Smooth muscle cell of the brain vasculature (primary cell): Measurements from ENCODE around the gene ZFPM1.

ENCODE experiments used
- DNase-seq: peaks from one replicate; pipeline ENCODE4 v3.0.0-alpha.2; 2012; ENCODE audit warnings: low read depth, low spot score

The ZFPM1 gene

DNA sequence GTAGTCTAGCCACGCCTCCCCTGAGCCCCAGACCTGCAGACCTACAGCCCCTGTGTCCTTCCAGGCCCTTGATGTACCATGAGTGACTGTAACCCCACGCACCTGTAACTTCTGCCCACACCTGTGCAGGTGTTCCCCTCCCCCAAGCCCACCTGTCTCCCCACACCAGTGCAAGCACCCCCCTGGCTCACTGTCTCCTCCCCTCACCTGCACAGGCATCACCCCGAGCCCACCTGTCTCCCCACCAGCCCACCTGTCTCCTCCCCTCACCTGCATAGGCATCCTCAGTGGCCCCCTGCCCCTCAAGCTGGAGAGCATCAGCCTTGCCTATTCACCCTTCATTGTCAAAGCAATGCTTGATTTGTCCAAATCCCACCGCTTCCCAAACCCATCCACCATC, 84.8 kb downstream of the ZFPM1 start:
- no peak for DNase-seq

GRCh38 chr16:88538366-88539060, 85.4 kb downstream of the ZFPM1 start:
- no peak for DNase-seq

GRCh38 chr16:88539261-88539651, 86.2 kb downstream of the ZFPM1 start:
- no peak for DNase-seq

GRCh38 chr16:88539652-88540345, 86.7 kb downstream of the ZFPM1 start:
- DNase-seq, result no peak

DNA sequence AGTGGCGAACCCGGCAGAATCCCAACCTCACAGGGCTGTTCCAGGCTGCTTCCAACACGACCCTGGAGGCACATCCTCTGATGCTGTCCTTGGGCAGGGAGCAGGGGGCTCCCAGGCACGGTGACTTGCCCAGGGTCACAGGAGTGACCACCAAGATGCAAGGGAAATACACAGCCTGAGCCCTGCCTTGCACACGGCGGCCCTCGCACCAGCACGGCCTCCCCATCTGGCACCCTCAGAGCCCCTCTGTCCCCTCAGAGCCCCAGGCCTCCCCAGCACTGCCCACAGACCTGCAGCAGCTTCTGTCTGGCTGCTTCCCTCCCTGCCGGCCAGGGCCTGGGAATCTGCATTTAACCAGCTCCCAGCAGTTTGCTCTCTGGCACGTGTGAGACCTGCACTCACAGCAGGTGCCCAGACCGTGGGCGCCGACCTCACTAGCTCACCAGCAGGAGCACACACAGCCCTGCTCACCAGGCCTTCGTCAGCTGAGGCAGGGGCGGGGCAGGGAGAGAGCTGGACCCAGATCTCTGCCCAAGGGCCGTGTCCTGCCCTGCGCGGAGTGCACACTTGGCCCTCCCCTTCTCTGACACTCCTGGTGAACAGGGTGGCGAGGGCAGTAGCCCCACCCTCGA, 87.4 kb downstream of the ZFPM1 start:
- DNase-seq, result no peak

GRCh38 chr16:88541831-88542616, 88.9 kb downstream of the ZFPM1 start:
- DNase-seq, result no peak

DNA sequence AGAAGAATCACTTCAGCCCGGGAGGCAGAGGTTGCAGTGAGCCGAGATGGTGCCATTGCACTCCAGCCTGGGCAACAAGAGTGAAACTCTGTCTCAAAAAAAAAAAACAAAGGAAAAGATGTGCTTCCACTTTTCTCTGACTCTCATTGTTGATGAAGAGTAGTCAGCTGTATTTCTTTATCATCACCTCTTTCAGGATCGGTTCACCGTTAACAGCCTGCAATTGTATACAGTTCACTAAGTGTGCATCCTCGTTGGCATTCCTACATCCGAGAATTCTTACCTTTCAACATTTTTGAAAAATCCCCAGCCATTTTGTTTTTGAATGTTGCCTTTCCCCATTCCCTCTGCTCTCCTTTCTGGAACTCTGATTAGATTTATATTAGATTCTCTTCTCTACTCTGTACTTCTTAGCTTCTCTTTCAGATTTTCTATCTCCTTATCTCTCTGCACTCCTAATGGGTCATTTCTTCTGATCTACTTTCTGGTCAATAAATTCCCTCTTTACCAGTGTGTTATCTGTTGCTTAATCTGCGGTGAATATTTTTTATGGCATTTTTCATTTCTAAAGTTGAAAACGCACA, 90.2 kb downstream of the ZFPM1 start:
- no peak for DNase-seq

DNA sequence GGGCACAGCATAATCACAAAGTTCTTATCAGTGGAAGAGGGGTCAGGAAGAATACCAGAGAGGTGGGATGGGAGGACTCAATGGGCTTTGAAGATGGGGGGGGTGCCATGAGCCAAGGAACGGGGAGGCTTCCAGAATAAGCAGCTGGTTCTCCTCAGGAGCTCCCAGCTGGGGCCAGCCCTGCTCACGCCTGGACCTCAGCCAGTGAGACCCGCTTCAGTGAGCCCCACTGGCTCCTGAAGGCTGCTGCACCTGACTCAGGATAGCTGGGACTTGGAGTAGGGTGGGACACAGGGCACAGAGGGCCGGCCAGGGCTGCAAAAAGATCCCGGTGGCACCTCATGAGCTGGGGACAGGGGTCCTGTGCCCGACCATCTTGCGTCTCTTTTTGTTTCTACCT, 92.7 kb downstream of the ZFPM1 start:
- no peak for DNase-seq

DNA sequence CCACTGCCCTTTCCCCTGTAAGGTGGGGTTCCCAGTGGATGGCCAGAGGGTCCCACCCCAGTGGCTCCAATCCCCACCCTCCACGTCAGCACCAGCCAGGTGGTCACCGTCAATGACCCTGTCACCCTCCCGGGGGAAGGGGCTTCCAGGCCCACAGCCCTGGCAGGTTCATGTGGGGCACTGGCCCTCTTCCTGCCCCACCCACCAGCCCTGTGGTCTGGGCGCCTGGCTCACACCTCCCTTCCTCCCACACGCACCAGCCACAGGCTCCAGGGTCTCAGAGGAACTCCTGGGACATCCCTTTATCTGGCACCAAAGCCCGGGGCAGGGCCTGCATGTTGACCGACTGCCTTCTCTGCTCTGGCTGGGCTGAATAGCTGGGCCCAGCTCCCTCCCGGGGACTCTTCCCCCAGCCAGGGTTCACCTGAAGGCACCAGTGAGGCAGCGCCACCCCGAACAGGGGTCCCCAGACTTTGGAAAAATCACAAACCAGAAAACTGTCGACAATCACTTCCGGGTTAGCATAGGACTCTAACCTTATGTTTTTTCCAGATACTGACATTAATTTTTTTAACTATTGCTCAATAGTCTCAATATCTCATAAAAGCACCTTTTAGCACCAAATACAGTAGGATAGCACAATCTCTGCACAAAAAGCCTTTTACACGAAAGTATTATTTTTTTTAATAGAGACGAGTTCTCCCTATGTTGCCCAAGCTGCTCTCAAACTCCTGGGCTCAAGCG, 95.2 kb downstream of the ZFPM1 start:
- DNase-seq, result no peak

DNA sequence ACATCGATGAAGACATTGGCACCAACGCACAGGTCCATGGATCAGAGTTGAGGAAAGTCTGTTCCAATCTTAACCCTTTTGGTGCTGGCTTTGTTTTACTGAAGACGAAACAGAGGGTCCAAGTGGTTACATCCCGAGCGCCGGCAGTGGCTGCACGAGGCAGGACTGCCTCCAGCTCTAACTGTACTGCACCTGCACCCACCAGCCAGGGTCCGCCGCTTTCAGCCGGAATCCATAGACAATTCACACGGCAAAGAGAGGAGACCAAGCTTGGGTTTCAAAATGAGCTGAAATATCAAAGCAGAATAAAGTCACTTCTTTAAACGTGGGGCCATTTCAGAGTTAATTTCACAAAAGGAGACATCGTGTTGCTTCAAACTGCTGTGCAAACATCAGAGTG, 95.9 kb downstream of the ZFPM1 start:
- DNase-seq, result no peak

DNA sequence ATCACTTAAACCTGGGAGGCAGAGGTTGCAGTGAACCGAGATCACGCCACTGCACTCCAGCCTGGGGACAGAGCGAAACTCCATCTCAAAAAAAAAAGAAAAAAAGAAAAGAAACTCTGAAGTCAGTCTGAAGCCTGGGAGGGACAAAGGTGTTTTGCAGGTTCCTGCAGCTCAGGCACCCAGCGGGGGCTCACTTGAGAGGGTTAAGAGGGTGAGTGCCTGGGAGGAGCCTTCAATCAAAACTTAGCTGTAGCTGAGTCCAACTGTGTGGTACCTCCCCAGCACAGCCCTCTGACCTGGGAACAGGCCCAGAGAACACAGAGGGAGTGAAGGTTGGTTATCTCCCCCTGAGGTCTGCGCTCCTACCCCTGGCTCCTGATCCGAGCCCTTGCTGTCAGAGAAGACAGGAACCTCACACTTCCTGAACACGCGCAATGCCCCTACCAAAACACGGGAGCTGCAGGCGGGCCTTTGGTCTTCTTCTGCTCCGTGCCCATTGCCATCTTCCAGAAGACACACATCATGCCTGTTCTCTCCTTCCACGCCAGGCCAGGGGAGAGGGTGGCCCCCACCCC, 96.7 kb downstream of the ZFPM1 start:
- DNase-seq, result no peak

DNA sequence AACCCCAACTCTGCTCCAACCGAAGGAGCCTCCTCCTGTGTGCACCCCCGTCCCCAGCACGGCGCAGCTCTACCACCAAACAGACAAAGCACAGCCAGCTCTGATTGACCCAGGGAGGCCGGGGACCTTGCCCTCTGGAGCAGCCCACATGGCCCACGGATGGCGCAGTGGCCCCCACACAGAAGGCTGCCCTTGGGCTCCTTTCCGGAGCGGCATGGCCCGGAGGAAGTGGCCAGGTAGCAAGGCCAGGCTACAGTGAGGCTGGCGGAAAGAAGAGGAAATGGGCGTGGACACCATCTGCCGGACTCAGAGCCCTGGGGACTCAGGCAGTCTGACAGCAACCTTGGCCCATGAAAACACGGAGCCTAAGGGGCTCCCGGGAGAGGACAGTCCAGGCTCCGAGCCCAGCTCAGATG, 97.2 kb downstream of the ZFPM1 start:
- DNase-seq, result no peak

DNA sequence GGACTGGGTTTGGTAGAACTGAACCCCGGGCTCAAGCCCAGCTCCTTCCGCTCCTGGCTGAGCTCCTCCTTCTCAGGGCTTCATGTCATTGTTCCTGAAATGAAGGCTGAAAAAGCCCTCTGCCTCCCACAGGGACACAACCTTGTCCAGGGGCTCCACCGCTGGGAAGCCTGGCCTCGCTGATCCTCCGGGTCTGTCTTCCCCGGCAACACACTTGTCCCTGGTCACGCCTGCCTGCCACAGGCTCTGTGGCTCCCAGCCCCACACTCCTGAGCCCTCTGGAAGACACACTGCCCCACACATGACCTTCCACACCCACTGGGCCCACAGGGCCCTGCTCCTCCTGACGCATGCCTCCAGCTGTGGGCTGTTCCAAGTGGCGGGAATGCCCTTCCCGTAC, 99.1 kb downstream of the ZFPM1 start:
- DNase-seq, result no peak

DNA sequence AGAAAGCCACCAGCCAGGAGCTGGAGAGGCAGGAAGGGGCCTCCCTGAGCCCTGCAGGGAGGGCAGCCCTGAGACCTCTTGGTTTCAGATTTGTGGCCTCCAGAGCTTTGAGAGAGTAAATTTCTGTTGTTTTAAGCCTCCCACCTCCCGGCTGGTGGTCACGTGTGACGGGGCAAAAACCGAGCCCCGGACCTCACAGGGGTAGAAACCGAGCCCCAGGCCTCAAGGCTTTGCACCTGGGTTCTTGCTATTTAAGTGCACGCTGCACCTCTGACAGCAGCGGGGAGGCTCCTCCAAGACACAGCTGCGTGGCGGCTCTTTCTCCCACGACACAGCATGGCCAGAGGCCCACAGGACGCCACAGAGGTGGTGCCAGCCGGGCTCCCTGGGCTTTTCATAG, 99.7 kb downstream of the ZFPM1 start:
- DNase-seq, result no peak

GRCh38 chr16:88553739-88554138, 100.7 kb downstream of the ZFPM1 start:
- no peak for DNase-seq

DNA sequence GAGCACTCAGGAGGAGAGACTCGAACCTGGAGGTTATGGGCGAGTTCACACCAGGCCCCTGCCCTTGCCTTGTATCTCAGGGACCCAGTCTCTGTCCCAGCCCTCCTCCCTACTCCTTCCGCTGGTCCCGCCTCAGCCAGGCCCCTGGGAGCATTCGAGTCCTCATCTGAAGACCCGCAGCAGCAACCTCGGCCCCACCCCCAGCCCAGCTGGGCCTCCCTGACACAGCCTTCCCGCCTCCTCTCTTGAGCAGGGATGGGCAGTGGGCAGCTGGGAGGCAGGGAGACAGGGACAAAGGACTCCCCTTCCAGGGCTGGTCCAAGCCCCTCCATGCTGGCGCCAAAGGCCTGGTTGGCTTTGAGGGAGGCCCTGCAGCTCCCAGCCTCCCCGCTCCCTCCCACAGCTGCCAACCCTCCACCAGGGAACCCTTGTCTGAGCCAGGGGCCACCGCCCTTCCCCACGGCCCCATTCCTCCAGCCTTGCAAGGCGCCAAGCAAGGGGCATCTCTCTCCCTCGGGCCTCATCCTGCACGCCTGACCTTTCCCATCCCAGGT, 101.7 kb downstream of the ZFPM1 start:
- no peak for DNase-seq

DNA sequence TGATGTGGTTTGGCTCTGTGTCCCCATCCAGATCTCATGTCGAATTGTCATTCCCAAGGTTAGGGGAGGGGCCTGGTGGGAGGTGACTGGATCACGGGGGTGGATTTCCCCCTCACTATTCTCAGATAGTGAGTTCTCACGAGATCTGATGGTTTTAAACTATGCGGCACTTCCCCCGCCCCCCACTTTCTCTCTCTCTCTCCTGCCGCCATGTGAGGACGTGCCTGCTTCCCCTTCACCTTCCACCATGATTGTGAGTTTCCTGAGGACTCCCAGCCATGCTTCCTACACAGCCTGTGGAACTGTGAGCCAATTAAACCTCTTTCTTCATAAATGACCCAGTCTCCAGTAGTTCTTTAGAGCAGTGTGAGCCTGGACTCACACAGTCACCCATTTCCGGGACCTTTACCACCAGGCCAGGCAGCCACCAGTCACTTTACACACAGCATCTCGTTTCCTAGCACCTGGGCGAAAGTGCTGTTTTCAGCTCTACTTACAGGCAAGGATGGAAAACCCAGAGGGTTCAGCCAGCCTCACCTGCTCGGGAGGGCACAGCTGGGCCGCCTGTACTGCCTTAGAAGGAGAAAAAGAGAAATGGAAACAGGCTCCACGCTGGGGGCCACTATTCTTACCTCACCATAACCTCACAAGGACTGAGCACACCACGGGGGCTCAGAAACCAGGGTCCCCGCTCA, 103.4 kb downstream of the ZFPM1 start:
- no peak for DNase-seq

DNA sequence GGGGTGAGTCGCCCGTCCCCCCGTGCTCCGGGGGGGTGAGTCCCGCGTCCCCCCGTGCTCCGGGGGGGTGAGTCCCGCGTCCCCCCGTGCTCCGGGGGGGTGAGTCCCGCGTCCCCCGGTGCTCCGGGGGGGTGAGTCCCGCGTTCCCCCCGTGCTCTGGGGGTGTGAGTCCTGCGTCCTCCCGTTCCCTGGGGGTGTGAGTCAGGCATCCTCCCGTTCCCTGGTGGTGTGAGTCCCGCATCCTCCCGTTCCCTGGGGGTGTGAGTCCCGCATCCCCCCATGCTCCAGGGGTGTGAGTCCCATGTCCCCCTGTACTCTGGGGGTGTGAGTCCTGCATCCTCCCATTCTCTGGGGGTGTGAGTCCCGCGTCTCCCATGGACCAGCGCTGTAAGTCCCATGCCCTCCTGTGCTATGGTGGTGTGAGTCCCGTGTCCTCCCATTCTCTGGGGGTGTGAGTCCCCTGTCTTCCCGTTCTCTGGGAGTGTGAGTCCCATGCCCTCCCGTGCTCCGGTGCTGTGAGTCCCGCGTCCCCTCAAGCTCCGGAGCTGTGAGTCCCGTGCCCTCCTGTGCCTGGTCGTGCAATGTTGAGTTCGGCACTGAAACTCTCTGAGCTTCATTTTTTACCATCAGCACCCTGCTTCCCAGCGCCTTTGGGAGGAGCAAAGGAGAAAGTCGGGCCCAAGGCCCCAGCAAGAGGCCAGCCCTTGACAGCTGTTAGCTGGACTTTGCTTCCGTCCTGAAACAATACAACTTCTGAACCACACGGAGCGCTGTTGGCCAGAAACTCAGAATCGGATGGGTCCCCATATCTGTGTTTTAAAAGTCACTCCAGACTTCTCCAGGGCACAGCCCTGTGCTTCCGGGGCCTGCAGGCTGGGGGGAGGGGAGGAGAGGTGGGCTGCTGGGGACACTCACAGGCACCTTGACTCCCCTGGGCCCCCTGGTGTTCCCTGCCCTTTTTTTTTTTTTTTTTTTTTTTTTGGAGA, 105.7 kb downstream of the ZFPM1 start:
- no peak for DNase-seq
